Measurements from ENCODE around the gene CCDC136.

CCDC136 gene

DNA sequence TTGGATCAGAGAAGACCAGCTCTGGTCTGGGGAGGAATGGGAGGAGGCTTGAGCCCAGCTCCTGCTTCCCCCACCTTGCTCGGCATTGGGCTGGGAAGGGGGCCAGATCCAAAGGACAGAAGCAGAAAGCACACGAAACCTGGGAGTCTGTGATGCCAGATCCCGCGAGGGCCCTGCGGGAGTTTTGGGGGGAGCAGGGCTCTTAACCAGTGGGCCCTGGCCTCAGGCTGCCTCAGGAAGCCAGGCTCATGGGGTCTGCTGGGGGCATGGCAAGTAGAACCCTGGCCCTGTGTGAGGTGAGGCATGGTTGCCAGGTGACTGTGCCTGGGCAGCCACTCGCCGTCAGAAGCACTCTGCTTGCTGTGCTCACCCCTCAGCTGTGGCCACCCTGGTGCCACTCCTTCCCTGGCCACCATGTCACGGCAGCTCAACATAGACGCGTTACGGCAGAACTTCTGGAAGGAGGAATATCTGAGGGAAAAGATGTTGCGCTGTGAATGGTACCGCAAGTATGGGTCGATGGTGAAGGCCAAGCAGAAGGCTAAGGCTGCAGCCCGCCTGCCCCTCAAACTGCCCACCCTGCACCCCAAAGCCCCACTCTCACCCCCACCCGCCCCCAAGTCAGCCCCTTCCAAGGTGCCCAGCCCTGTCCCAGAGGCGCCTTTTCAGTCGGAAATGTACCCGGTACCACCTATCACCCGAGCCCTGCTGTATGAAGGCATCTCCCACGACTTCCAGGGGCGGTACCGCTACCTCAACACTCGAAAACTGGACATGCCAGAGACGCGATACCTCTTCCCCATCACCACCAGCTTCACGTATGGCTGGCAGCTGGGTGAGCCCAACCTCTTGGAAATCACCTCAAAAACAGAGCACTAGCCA lies 74.5 kb downstream of the CCDC136 start:
- DNase-seq: no peak

- DNase-seq: no peak
Measured at GRCh38 chr7:128867241-128867640, 75.5 kb downstream of the CCDC136 start.

DNA sequence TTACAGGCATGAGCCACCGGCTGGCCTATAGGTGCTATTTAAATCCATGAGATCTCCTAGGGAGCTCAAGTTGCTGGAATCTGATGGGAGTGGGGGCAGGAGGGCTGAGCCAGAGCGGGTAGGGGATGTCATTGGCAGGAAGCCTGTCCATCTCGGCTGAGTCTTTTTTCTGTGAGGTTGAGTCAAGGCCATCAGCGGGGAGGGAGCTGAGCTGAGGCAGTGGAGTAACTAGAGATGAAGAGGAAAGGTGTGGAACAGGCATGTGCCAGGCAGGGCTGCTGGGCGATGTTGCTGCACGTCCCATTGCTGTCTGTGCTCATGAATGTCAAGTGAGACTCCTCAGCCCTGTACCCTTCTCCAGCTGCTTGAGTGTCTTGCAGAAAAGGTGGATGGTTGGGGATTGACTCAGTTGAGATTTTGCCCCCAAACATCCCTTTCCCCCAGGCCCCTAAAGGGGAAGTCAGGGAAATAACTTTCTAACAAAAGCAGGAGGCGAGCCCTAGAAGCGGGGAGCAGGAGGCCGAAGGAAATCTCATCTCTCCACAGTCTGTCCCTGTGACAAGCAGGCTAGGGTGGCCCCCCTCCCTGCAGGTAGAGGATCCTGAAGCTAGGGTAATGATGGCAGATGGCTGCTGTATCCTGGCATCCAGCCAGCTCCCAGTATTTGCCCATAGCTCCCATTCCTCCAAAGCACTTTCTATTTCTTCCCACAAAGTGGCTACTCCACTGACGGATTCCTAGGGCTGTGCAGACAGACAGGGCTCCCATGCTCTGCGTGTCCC lies 76.3 kb downstream of the CCDC136 start:
- peak in 1 of 2 experiments; percentile 57 for DNase-seq

DNA sequence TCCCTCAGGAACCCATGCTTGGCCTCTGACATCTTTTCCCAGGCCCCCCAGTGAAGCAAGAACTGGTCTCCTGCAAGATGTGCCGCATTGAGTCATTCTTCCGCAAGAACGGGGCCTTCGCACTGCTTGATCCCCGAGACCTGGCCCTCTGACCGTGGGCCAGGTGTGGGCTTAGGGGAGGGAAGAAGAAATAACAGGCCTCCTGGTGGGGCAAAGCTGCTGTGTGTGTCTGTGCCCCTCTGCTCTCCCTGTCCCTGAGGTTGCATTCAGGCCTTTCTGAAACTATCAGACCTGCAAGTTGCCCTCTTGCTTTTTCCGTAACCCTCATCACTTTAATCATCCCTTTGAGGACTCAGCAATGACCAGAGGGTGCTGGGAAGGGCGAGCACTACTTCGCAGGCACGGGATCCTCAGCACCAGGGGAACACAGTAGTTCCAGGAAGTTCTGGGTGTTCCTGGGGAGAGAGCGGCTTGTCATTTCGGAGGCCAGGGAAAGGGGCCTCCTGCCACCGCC lies 76.9 kb downstream of the CCDC136 start:
- no peak for DNase-seq

DNA sequence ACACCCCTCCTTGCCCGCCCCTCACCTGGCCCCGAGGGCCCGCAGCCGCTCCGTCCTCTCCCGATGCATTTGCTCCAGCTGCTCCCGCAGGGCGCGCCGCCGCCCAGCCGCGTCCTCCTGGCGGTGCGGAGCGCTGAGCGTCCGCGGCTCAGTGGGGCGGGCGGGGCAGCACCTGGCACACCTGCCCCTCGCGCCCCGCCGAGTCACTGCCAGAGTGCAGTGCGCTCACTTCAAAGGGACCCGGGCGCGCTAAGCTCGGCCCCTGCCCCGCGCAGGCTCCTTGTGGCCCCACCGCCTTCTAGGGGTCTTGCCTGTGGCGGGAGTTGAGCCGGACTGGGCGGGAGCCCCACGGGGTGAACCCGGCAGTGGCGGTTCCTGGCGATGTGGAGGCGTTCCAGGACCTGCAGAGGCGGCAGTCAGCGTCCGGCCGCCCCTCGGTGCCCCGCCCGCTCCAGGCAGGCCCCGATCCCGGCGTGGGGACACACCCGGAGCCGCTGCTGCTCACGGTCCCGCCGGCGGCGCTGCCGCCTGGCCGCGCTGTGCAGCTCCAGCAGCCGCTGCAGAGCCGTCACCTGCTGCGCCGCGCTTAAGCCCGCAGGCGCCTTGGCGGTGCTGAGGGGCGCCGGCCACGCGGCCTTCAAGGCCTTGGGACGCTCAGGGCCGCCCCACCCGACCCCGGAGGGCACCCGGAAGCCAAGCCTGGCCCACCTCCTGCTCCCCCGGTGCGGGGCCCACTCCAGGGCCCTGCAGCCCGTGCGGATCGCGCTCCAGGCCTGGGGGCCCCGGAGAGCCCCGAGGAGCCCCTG lies 77.6 kb downstream of the CCDC136 start:
- DNase-seq: no peak

- no peak for DNase-seq
Measured at GRCh38 chr7:128869944-128870285, 78.1 kb downstream of the CCDC136 start.

- DNase-seq: no peak
Measured at GRCh38 chr7:128871050-128871449, 79.3 kb downstream of the CCDC136 start.
